ENCODE results near the gene TSR1. TPM values are rescaled to one million over a fixed set of nuclear protein-coding genes. Genes with fewer than 3 reads are reported as not detected.

Gene TSR1
- polyA plus RNA-seq, 1 of the 3 experiments (the other 2 are of a cell fraction) = 26.7 TPM

DNA sequence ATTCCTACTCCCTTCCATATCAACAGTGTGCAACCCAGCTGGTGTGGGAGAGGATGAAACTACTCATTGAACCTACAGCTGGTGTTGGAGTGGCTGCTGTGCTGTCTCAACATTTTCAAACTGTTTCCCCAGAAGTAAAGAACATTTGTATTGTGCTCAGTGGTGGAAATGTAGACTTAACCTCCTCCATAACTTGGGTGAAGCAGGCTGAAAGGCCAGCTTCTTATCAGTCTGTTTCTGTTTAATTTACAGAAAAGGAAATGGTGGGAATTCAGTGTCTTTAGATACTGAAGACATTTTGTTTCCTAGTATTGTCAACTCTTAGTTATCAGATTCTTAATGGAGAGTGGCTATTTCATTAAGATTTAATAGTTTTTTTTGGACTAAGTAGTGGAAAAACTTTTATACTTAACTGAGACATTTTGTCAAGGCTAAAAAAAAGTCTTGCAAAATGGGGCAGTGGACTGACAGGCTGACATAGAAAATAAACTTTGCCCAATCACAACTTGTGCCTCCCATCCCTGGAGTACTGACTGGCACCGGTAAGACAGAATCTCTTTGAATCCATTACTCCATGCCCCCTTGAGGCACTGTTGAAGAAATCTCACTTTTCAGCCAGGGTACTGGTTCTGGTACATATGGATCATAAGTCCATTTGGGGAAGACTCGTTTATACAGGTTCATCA is 12.5 kb downstream of the TSR1 start:
- DNase-seq = no peak
- Histone ChIP-seq H3K27ac (ENCODE audit: low read depth in 2 of 2, low read length in 1 of 2) (no peak overlapping the region), H3K79me2 (ENCODE audit: insufficient read depth) (peaks cover 24% of the 10 kb centered on the region; the same call in 1 of the 2 replicates), H3K36me3 (replicated peaks in 1 of 2; ENCODE audit: control insufficient read depth in 1 of 2, insufficient read depth in 2 of 2, low read length in 1 of 2) (peaks cover 39 to 65% of the 10 kb centered on the region in 2 experiments), H3K4me2 (no peak overlapping the region), H3K9me2 (no peaks in the 10 kb centered on the region), H3F3A (replicated peaks; ENCODE audit: insufficient read depth) (peaks cover 11% of the 10 kb centered on the region), H3K27me3 (ENCODE audit: insufficient read depth) (no peaks in the 10 kb centered on the region), H2AFZ (ENCODE audit: low read depth) (no peak overlapping the region), H3K9ac (no peak overlapping the region), H3K4me1 (ENCODE audit: control insufficient read depth in 1 of 2, insufficient read depth in 2 of 2, low read depth in 1 of 2, low read length in 1 of 2) (no peaks in the 10 kb centered on the region), H3K9me3 (no peaks in the 10 kb centered on the region), H3K4me3 (ENCODE audit: low read depth in 2 of 2, low read length in 1 of 2) (no peak overlapping the region), H4K20me1 (ENCODE audit: insufficient read depth) (peaks cover 3% of the 10 kb centered on the region; the same call in 1 of the 2 replicates)
- WGBS (ENCODE audit: low lambda C conversion rate) = 83% methylated on average over 2 of the region's 2 CpGs
- ChIA-PET POLR2A (interaction anchor here (2.4 kb wide), 1 partner anchor 13 kb away, joined by 6 read pairs; the partner anchor contains the start of gene TSR1), CTCF (no interaction called here)
- TF ChIP-seq JUND (IDR thresholded peaks at IDR 0.05) (no peak), EP300 (IDR thresholded peaks at IDR 0.05; ENCODE audit: borderline replicate concordance in 1 of 2, low read depth in 1 of 2, low read length in 1 of 2) (no peak), NRF1 (IDR thresholded peaks at IDR 0.05; ENCODE audit: low read depth, low read length) (no peak), EZH2phosphoT487 (IDR thresholded peaks at IDR 0.05; ENCODE audit: borderline replicate concordance, low read depth) (no peak), FOXM1 (IDR thresholded peaks at IDR 0.05; ENCODE audit: low read depth) (no peak), GABPA (IDR thresholded peaks at IDR 0.05; ENCODE audit: low read depth) (no peak), TCF12 (IDR thresholded peaks at IDR 0.05) (no peak), ELF1 (IDR thresholded peaks at IDR 0.05) (no peak)
- TF ChIP-seq, protein P1, sequence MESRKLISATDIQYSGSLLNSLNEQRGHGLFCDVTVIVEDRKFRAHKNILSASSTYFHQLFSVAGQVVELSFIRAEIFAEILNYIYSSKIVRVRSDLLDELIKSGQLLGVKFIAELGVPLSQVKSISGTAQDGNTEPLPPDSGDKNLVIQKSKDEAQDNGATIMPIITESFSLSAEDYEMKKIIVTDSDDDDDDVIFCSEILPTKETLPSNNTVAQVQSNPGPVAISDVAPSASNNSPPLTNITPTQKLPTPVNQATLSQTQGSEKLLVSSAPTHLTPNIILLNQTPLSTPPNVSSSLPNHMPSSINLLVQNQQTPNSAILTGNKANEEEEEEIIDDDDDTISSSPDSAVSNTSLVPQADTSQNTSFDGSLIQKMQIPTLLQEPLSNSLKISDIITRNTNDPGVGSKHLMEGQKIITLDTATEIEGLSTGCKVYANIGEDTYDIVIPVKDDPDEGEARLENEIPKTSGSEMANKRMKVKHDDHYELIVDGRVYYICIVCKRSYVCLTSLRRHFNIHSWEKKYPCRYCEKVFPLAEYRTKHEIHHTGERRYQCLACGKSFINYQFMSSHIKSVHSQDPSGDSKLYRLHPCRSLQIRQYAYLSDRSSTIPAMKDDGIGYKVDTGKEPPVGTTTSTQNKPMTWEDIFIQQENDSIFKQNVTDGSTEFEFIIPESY (IDR thresholded peaks at IDR 0.05; ENCODE audit: borderline replicate concordance, low read depth) = no peak
- TF ChIP-seq, protein P2, sequence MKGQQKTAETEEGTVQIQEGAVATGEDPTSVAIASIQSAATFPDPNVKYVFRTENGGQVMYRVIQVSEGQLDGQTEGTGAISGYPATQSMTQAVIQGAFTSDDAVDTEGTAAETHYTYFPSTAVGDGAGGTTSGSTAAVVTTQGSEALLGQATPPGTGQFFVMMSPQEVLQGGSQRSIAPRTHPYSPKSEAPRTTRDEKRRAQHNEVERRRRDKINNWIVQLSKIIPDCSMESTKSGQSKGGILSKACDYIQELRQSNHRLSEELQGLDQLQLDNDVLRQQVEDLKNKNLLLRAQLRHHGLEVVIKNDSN (IDR thresholded peaks at IDR 0.05; ENCODE audit: borderline replicate concordance, low read depth) = no peak

DNA sequence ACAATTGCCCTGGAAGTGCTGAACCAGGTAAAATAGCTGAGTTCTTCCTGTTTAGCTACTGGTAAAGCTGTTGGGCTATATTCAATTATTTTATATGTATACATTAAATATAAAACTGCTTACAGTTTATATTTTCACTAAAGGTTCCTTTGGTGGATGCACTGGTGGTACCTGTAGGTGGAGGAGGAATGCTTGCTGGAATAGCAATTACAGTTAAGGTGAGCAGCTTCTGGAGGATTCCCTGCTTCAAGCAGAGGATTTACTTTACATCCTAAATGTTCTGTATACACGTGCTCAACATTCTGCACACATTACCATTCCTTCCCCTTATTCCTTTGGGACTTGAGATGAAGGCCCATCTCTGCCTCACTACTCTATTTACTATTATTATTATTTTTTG is 14.9 kb downstream of the TSR1 start:
- H3K27me3 ChIP-seq (ENCODE audit: insufficient read depth) = no peaks in the 10 kb centered on the region
- no peak overlapping the region for H2AFZ ChIP-seq (ENCODE audit: low read depth)
- peaks cover 36 to 47% of the 10 kb centered on the region in 2 experiments for H3K36me3 ChIP-seq (replicated peaks in 1 of 2; ENCODE audit: control insufficient read depth in 1 of 2, insufficient read depth in 2 of 2, low read length in 1 of 2)
- ChIA-PET POLR2A (interaction anchor here (1.2 to 2.4 kb wide), 3 partner anchors 15 to 18 kb away, joined by 3 to 6 read pairs (median 3); partner anchors contain the start of genes SMG6, SRR and TSR1), CTCF (interaction anchor here (1.3 to 1.5 kb wide), 2 partner anchors 15 to 39 kb away, joined by 3 to 5 read pairs; partner anchors contain the start of gene TSR1)
- H3K4me1 ChIP-seq (ENCODE audit: control insufficient read depth in 1 of 2, insufficient read depth in 2 of 2, low read depth in 1 of 2, low read length in 1 of 2) = no peaks in the 10 kb centered on the region
- no peak overlapping the region for H3K27ac ChIP-seq (ENCODE audit: low read depth in 2 of 2, low read length in 1 of 2)
- no peak overlapping the region for H3K4me2 ChIP-seq
- H4K20me1 ChIP-seq (ENCODE audit: insufficient read depth) = peaks cover 3% of the 10 kb centered on the region; the same call in 1 of the 2 replicates
- H3F3A ChIP-seq (replicated peaks; ENCODE audit: insufficient read depth) = peaks cover 15% of the 10 kb centered on the region
- peaks cover 3% of the 10 kb centered on the region; the same call in 1 of the 2 replicates for H3K79me2 ChIP-seq (ENCODE audit: insufficient read depth)
- H3K9ac ChIP-seq = no peak overlapping the region
- DNase-seq = no peak
- H3K9me2 ChIP-seq = no peaks in the 10 kb centered on the region
- no peak overlapping the region for H3K4me3 ChIP-seq (ENCODE audit: low read depth in 2 of 2, low read length in 1 of 2)
- whole genome bisulfite sequencing (ENCODE audit: low lambda C conversion rate) = 71% methylated on average over 1 of the region's 1 CpG
- H3K9me3 ChIP-seq = no peaks in the 10 kb centered on the region
- TF ChIP-seq NRF1 (IDR thresholded peaks at IDR 0.05; ENCODE audit: low read depth, low read length) (no peak), TAF1 (IDR thresholded peaks at IDR 0.05; ENCODE audit: borderline replicate concordance, low read depth, low read length) (no peak), YY1 (IDR thresholded peaks at IDR 0.05; ENCODE audit: low read depth) (no peak), GATA2 (CRISPR knock-in tag; IDR thresholded peaks at IDR 0.05) (no peak)
- TF ChIP-seq, protein P3, sequence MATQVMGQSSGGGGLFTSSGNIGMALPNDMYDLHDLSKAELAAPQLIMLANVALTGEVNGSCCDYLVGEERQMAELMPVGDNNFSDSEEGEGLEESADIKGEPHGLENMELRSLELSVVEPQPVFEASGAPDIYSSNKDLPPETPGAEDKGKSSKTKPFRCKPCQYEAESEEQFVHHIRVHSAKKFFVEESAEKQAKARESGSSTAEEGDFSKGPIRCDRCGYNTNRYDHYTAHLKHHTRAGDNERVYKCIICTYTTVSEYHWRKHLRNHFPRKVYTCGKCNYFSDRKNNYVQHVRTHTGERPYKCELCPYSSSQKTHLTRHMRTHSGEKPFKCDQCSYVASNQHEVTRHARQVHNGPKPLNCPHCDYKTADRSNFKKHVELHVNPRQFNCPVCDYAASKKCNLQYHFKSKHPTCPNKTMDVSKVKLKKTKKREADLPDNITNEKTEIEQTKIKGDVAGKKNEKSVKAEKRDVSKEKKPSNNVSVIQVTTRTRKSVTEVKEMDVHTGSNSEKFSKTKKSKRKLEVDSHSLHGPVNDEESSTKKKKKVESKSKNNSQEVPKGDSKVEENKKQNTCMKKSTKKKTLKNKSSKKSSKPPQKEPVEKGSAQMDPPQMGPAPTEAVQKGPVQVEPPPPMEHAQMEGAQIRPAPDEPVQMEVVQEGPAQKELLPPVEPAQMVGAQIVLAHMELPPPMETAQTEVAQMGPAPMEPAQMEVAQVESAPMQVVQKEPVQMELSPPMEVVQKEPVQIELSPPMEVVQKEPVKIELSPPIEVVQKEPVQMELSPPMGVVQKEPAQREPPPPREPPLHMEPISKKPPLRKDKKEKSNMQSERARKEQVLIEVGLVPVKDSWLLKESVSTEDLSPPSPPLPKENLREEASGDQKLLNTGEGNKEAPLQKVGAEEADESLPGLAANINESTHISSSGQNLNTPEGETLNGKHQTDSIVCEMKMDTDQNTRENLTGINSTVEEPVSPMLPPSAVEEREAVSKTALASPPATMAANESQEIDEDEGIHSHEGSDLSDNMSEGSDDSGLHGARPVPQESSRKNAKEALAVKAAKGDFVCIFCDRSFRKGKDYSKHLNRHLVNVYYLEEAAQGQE (IDR thresholded peaks at IDR 0.05; ENCODE audit: low read depth, low read length) = no peak
- TF ChIP-seq, protein P1 (IDR thresholded peaks at IDR 0.05; ENCODE audit: borderline replicate concordance, low read depth) = no peak
- TF ChIP-seq, protein P2 (IDR thresholded peaks at IDR 0.05; ENCODE audit: borderline replicate concordance, low read depth) = no peak

Data from SK-N-SH (cell line).